Endodermal cell (in vitro differentiated cells): Measurements from ENCODE around the gene ADAMTS17. TPM values are rescaled to one million over a fixed set of nuclear protein-coding genes. Genes with fewer than 3 reads are reported as not detected.

Experiments
- DNase-seq: peaks from one replicate; pipeline ENCODE4 v3.0.0-alpha.2; 2017
- H3K27ac ChIP-seq: 2 replicates; pipeline ENCODE4 v1.5.1; 2013; ENCODE audit warnings: mild to moderate bottlenecking, low read depth, low read length, moderate library complexity
- H3K27me3 ChIP-seq: 2 replicates; pipeline ENCODE4 v1.6.1; 2013; ENCODE audit warnings: mild to moderate bottlenecking, low read length, moderate library complexity; ENCODE audit not compliant: insufficient read depth, control insufficient read depth, poor library complexity, severe bottlenecking
- H3K36me3 ChIP-seq: 2 replicates; pipeline ENCODE4 v1.7.0; 2013; ENCODE audit warnings: mild to moderate bottlenecking, low read length, moderate library complexity; ENCODE audit not compliant: control insufficient read depth, insufficient read depth
- H3K4me1 ChIP-seq: one replicate; pipeline ENCODE4 v1.7.0; 2013; ENCODE audit warnings: low read length; ENCODE audit not compliant: control insufficient read depth, insufficient read depth
- H3K4me3 ChIP-seq: 2 replicates; pipeline ENCODE4 v1.5.1; 2013; ENCODE audit warnings: mild to moderate bottlenecking, low read length, moderate library complexity
- H3K9ac ChIP-seq: 2 replicates; pipeline ENCODE4 v1.6.1; 2013; ENCODE audit warnings: mild to moderate bottlenecking, low read length, moderate library complexity; ENCODE audit not compliant: poor library complexity, severe bottlenecking; ENCODE audit errors: extremely low read depth
- H3K9me3 ChIP-seq: 2 replicates; pipeline ENCODE4 v1.6.1; 2013; ENCODE audit warnings: mild to moderate bottlenecking, low read length, moderate library complexity; ENCODE audit not compliant: control insufficient read depth
- H3K27ac Mint-ChIP-seq: 2 replicates; pipeline ENCODE4 v1.8.0; 2020; ENCODE audit warnings: mixed read lengths
- H3K27me3 Mint-ChIP-seq: 2 replicates; pipeline ENCODE4 v1.8.0; 2021; ENCODE audit warnings: mild to moderate bottlenecking, mixed read lengths; ENCODE audit not compliant: insufficient read depth
- H3K36me3 Mint-ChIP-seq: 2 replicates; pipeline ENCODE4 v1.8.0; 2020; ENCODE audit warnings: low read depth, mixed read lengths
- H3K4me1 Mint-ChIP-seq: 2 replicates; pipeline ENCODE4 v1.8.0; 2020; ENCODE audit warnings: mixed read lengths
- H3K4me3 Mint-ChIP-seq: 2 replicates; pipeline ENCODE4 v1.8.0; 2020; ENCODE audit warnings: mild to moderate bottlenecking, moderate library complexity, mixed read lengths
- H3K9me3 Mint-ChIP-seq: 2 replicates; pipeline ENCODE4 v1.8.0; 2020; ENCODE audit warnings: mild to moderate bottlenecking, mixed read lengths
- CTCF ChIP-seq: fragments of 200-600 bp; sonication (generic); conservative IDR thresholded peaks from 2 replicates; pipeline ENCODE4 v1.5.0; 2021; ENCODE audit warnings: antibody characterized with exemption, mild to moderate bottlenecking
- WGBS, 2 experiments: methylation state at CpG; one replicate each; pipeline versions ENCODE4 v1.1.5 to v1.1.7; 2013; ENCODE audit warnings: missing lambda C conversion rate in 2 of 2, mixed read lengths in 1 of 2; ENCODE audit not compliant: insufficient coverage in 1 of 2, insufficient read length in 1 of 2; 5-methylcytosine and 5-hydroxymethylcytosine counted together
- total RNA-seq, 2 donors: library from RNA; stranded (reverse); fragmentation: NEBNext Ultra II Directional in 1 of 2; extraction: Animal tissue kit (Norgen Biotek cat#: 25700) in 1 of 2; gene quantifications; 2 replicates in 1 of 2; 3 replicates in 1 of 2; pipeline ENCODE4 v1.2.1, GENCODE V29; 2021

The ADAMTS17 gene
- total RNA-seq, 2 donors from 2014 or later = 0.82 to 2.3 TPM

- Histone ChIP-seq H3K27me3 (no peaks in the 10 kb centered on the region), H3K27ac (no peak overlapping the region), H3K4me3 (no peak overlapping the region), H3K36me3 (no peaks in the 10 kb centered on the region), H3K9me3 (no peaks in the 10 kb centered on the region), H3K4me1 (peaks cover 15% of the 10 kb centered on the region), H3K9ac (no peak overlapping the region)
- peaks cover 3% of the 10 kb centered on the region for H3K9me3 Mint-ChIP-seq
- no peaks in the 10 kb centered on the region for H3K36me3 Mint-ChIP-seq
- H3K27ac Mint-ChIP-seq = peak overlapping the region; percentile 95
- TF ChIP-seq CTCF = no peak
- WGBS, 2 experiments = 19 to 31% methylated on average over 3 to 4 of the region's 4 CpGs
- H3K27me3 Mint-ChIP-seq = peaks cover 2% of the 10 kb centered on the region
- peaks cover 39% of the 10 kb centered on the region for H3K4me1 Mint-ChIP-seq
- no peak for DNase-seq
- peak overlapping the region; percentile 40 for H3K4me3 Mint-ChIP-seq
Observed at GRCh38 chr15:99982662-99983061, 359.1 kb downstream of the ADAMTS17 start.

- peaks cover 2% of the 10 kb centered on the region for H3K27me3 Mint-ChIP-seq
- H3K36me3 ChIP-seq = no peaks in the 10 kb centered on the region
- no peaks in the 10 kb centered on the region for H3K27me3 ChIP-seq
- TF ChIP-seq CTCF = no peak
- H3K27ac Mint-ChIP-seq = peak overlapping the region; percentile 35
- H3K9me3 ChIP-seq = no peaks in the 10 kb centered on the region
- H3K9ac ChIP-seq = no peak overlapping the region
- H3K4me3 Mint-ChIP-seq = peak overlapping the region; percentile 40
- H3K4me3 ChIP-seq = no peak overlapping the region
- no peaks in the 10 kb centered on the region for H3K36me3 Mint-ChIP-seq
- 77 to 83% methylated on average over 7 to 16 of the region's 16 CpGs for WGBS, 2 experiments
- peak; percentile 75 for DNase-seq
- no peak overlapping the region for H3K27ac ChIP-seq
- H3K4me1 ChIP-seq = peaks cover 15% of the 10 kb centered on the region
- H3K4me1 Mint-ChIP-seq = peaks cover 39% of the 10 kb centered on the region
- H3K9me3 Mint-ChIP-seq = no peaks in the 10 kb centered on the region
Observed at GRCh38 chr15:99981839-99982658, 359.7 kb downstream of the ADAMTS17 start.

GRCh38 chr15:99981191-99981647 lies 360.6 kb downstream of the ADAMTS17 start:
- Mint-ChIP-seq H3K4me1 (peaks cover 34% of the 10 kb centered on the region), H3K27me3 (peaks cover 2% of the 10 kb centered on the region)

More at GRCh38 chr15:99981191-99981647, 360.6 kb downstream of the ADAMTS17 start:
- no peaks in the 10 kb centered on the region for H3K36me3 Mint-ChIP-seq
- H3K9ac ChIP-seq = no peak overlapping the region
- H3K9me3 ChIP-seq = no peaks in the 10 kb centered on the region
- no peaks in the 10 kb centered on the region for H3K27me3 ChIP-seq
- H3K27ac Mint-ChIP-seq = no peak overlapping the region
- peak; percentile 77 for DNase-seq
- TF ChIP-seq CTCF = peak; percentile 67
- no peaks in the 10 kb centered on the region for H3K36me3 ChIP-seq
- H3K27ac ChIP-seq = no peak overlapping the region
- H3K4me3 ChIP-seq = no peak overlapping the region
- peaks cover 15% of the 10 kb centered on the region for H3K4me1 ChIP-seq
- H3K9me3 Mint-ChIP-seq = no peaks in the 10 kb centered on the region
- H3K4me3 Mint-ChIP-seq = no peak overlapping the region
- 85% methylated on average over 1 of the region's 1 CpG; no CpG with 5 or more reads in 1 of the 2 experiments for WGBS, 2 experiments
